ENCODE measurements around the gene DTD1.

The DTD1 gene

DNA sequence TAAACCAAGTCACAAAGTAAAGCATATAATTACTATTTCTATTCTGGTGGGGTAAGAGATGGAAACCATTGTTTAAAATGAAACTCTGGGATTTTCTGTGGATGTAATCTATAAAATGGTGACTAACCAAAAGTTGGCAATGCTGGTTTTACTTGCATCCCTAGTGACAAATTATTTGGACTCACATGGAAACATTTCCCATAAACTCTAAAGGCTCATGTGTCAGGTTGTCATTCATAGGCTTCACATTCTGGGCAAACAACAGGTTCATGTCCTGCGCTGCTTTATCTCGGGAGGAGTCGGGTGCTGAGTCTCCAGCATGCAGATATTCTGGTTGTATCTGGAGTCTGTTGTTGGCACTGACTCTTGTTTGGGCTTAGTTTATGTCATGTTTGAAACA, 127.7 kb downstream of the DTD1 start:
- DNase-seq: no peak

DNA sequence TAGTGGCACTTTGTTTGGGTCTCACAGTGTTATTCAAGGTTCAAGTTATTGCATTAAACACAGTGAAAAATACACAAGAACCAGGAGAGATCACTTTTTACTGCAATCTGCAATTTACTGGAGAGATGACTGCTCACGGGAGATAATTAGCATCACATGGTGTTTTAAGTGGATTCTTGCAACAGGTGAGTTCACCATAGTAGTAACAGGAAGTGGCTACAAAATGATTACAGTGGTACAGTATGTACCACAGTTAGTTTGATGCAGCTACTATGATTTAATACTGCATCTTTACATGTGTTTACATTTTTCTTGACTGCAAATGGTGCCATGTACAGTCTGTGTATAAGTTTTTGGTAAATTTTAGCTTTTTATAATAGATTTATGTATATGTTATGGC, 129.2 kb downstream of the DTD1 start:
- no peak for DNase-seq

DNA sequence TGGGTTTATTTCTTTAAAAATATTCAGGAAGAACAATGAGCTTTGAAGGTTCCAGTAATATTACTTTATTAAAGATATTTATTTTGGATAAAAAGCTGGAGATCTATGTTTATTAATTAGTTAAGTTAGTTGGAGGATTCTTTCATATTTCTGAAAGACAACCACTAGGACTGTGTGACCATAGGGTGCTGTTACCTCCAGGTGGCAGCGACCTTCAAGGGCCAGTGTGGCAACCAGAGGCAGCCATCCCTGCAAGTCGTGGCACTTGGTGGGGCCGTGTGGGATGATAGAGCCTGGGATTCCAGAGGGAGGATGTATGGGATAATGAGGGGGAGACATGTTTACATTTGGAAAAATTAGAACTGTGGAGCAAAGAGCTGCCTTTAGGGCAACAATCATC, 130.3 kb downstream of the DTD1 start:
- no peak for DNase-seq

DNA sequence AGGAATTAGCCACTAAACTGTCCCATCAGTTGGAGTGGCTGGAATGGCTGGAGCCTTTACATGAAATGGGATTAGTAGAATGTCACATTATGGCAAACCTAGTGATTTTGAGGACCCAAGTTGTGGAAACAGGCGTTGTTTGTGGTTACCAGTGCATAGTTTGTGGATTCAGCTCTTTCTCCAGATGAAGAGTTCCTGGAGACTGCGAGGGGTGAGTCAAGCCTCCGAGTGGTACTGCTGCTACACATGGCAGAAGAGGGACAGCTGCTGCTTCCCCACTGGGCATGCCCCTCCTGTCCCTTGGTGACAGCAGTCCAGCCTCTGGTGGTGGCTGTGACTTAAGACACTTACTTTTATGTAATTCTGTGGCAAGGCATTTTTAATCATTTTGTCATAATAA, 131.6 kb downstream of the DTD1 start:
- peak; percentile 48 for DNase-seq

GRCh38 chr20:18721551-18722115, 133.8 kb downstream of the DTD1 start:
- DNase-seq: no peak

- no peak for DNase-seq
Measured at GRCh38 chr20:18722371-18722770, 134.5 kb downstream of the DTD1 start.

DNA sequence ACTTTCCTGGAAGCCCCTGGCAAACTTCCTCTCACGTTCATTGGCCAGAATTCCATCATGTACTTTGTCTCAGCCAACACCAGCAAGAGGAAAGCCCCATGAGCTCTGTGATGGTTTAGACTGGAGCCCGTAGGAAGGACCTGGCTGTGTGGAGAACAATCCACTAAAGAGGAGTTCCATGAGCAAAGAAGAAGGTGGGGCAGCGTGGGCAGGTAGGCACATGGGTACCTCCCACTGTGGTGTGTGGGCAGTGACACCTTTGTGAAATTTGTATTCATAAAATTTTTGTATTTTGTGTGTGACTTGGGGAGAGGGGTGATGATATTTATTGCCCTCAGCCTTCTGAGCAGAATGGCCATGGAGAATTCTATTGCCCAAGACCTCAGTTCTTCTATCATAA, 136.2 kb downstream of the DTD1 start:
- DNase-seq: no peak

DNA sequence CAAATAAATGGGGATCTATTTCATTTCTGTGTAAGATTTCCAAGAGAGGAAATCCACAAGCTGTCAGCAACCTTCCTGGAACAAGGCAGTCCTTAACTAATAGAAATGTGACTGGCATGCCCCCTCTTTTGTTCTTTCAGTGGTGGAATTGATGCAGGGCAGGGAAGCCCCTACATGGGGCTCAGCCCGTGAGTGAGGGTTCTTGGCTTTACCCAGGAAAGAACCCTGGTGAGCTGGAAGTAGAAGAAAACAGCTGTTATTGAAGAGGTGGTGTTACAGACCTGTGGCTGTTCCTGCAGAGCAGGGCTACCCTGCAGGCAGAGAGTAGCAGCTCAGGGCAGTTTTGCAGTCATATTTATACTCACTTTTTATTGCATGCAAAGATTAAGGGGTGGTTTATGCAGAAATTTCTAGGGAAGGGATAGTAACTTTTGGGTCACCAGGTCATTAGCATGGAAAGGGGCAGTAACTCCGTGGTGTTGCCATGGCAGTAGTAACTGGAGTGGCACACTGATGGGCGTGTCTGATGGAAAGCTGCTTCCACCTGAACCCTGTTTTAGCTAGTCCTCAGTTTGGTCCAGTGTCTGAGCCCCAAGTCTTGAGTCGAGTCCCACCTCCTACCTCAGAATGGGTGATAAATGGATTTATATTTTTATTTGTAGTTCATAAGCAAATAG, 137.1 kb downstream of the DTD1 start:
- DNase-seq: no peak

DNA sequence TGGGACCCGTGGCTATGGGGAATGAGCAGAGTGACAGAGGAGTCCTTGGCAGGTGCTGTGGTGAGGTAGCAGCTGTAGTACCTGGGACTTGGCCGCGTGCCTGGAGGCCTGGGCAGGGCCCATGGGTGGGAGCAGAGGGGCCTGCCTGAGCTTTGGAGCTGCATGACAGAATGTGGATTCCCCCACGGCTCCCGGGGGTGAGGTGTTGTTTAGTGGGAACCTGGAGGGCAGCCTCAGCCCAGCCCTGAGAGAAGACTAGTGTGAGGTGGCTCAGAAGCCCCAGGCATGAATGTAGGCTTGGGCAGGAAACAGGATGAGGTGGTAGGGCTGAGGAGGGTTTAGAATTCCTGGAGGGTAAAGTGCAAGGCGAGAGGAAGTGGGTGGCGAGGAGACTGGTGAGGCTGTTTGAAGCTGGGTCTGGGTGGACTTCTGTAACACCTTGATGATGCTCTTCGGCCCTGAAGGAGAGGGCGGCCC, 139.2 kb downstream of the DTD1 start:
- DNase-seq: peak; percentile 49

- DNase-seq: no peak
Measured at GRCh38 chr20:18728165-18728869, 140.5 kb downstream of the DTD1 start.

DNA sequence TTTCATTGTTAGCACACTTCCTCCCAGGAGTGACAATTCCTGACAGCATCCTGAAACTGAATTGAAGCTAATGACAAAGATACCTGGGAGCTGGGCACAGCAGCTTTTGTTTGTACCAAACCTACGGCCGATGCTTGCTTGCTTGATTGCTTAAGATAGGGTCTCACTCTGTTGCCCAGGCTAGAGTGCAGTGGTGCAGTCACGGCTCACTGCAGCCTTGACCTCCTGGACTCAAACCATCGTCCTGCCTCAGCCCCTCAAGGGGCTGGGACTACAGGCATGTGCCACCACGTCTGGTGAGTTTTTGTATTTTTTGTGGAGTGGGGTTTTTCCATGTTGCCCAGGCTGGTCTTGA, 141.0 kb downstream of the DTD1 start:
- DNase-seq: no peak

GRCh38 chr20:18729231-18729825, 141.5 kb downstream of the DTD1 start:
- no peak for DNase-seq

DNA sequence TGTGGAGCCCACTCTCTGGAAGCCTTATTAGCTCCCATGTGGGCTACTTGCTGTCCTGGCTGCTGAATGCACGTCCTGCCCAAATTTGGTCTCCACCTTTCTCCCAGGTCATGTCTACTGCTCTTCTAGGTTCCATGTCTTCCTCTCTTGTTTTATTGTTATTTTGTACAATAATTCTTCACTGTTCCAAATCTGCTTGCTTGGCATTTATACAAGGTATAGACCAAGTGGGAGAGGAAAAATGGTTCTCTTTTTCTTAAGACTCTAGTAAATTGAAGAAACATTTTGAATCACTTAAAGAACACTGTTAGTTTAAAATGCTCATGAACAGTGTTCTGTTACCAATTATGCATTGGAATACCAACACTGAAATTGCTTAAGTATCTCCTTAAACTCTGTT, 144.1 kb downstream of the DTD1 start:
- DNase-seq: no peak

DNA sequence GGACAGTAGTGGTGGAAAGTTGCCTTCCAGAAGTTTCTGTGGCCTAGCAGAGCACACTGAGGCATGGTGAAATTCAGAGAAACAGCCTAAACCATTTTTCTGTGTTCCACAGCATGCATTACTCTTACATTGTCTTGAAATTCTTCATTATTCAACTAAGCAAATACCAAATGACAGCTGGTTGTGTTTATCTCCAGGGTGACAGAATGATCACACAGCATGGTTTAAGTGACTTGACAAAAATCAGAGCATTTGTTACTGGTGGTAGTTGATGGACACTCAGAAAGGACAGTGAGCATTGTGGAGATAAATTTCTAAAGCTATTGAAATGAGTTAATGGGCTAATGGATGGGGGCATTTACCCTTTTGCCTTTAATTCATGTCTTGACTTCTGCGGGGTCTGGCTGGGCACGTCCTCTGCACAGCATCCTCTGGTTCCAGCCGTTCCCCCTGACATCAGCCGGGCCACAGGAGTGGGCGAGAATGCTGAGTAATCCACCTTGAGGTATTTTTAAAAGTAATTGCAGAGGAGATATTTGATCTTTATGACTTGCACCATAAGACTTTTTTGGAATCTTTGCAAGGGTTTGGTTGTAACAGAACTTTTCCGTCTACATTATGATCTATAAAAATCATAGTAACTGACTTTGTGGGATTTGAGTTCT, 146.8 kb downstream of the DTD1 start:
- DNase-seq: no peak

DNA sequence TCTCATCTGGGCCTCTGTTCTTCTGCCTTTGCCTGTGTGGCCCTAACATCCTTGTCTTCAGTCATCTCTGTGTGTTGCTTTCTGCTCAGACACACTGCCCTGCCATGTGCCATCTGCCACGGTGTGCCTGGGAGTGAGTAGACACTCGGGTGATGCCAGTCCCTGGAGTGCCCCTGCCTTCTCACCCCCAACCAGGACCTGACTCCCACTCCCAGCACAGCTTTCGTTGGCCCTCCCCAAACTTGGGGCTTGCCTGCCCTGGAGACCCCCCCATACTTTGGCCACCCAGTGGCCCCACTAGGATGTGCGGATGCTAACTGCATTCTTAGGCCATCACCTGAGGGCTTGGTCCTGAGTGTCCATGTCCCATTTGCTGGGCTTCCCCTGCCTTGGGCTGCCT, 149.3 kb downstream of the DTD1 start:
- no peak for DNase-seq

DNA sequence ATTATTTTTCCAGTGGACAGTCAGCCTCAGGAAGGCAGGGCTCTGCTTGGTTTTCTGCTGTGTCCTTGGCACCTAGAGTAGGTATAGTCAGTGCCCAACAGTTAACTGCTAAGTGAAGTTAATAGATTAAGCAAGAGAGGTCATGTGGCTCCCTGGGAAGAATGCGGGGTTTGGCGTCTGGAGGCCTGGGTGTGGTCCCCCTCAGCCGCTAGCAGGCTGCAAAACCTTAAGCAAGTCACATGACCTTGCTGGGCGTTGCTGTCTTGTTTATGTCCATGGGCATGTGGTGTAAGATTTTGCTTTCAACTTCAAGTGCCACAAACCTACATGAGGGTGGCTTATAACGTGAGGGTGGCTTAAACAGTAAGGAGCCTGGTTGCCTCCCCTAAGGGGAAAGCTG, 150.2 kb downstream of the DTD1 start:
- no peak for DNase-seq

GRCh38 chr20:18738888-18739287, 151.0 kb downstream of the DTD1 start:
- DNase-seq: no peak

GRCh38 chr20:18739751-18740166, 151.9 kb downstream of the DTD1 start:
- peak; percentile 77 for DNase-seq

DNA sequence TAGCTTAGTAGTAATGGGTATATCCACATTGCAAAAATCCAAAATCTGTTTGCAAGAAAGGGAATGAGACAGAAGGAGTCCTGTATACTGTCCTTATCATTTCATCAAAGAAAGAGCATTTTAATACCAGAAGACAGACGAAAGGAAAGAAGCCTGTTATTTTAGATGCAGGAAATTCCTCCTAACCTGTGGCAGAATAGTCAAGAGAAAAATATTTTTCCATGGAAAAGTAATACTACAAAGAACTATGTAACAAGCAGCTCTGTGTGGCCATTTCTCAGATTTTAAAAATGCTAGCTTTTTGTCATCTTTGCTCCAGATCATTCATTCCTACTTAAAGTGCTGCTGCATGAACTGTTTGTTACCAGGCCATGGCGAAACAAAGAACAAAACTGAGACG, 152.9 kb downstream of the DTD1 start:
- no peak for DNase-seq

DNA sequence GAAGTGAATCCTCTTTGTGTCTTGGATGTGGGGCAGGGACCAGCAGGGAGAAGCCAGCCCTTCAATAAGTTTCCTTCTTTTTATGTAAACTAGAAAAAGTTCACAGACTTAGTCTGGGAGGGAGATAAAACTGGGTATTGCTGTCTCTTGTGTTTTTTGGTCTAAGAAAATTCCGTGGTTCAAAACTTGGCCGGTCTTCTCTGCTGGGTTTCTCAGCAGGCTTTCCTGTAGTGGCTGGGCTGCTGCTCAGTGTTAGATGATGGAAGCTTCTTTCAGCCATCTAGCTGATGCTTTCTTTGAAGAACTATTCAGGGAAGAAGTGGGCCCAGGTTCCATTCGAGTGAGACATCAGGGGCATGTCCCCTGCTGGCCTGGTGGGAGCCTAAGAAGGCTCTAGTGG, 155.0 kb downstream of the DTD1 start:
- no peak for DNase-seq

DNA sequence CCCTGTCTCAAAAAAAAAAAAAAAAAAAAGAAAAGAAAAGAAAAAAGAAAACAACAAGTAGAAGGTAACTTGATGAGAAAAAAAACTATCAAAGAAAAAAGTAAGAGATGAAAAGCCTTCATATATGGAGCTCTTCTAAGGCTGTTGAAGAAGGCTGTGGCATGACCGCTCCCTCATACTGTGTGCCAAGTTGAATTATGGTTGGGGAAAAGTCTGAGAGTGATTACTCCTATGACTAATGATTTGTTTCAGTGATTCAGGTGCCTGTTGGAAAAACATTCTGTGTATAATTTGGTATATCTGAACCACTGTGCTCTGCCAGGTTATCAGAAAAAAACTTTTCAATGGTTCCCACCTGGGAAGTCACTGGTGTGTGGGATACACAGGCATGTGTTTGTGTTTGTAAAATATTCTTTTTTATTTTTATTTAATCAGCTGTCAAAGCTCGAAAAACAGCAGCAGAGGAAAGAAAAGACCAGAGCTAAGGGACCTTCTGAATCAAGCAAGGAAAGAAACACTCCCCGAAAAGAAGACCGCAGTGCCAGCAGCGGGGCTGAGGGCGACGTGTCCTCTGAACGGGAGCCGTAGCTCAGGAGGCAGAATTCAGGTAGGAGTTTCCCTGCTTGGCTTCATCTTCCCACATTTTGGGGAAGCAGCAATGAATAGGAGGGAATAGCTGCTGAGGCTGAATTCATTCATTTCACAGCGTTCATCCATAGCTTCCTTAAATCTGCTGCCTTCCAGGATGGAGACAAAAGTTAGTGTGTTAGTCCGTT, 156.0 kb downstream of the DTD1 start:
- no peak for DNase-seq

GRCh38 chr20:18747090-18747489, 159.2 kb downstream of the DTD1 start:
- no peak for DNase-seq

- no peak for DNase-seq
Measured at GRCh38 chr20:18748987-18749386, 161.1 kb downstream of the DTD1 start.

All from EL (cell line).